Ovary (tissue), 9 donors: ENCODE data around the gene SMC5. TPM values are rescaled to one million over a fixed set of nuclear protein-coding genes. Genes with fewer than 3 reads are reported as not detected.

Source experiments
- DNase-seq, 5 donors: peaks; one replicate each; pipeline ENCODE4 v3.0.0-alpha.2; 2019 to 2020
- H3K27ac ChIP-seq, 2 donors: fragments of 200-600 bp; one replicate each; pipeline versions ENCODE4 v1.5.1 to v1.8.0; 2019 to 2022
- H3K27me3 ChIP-seq: fragments of 200-600 bp; one replicate; pipeline ENCODE4 v1.8.0; 2022
- H3K36me3 ChIP-seq: fragments of 200-600 bp; sonication (generic); one replicate; pipeline ENCODE4 v1.5.1; 2019
- H3K4me1 ChIP-seq: one replicate; pipeline ENCODE4 v1.8.1; 2013; ENCODE audit warnings: mild to moderate bottlenecking, moderate library complexity; ENCODE audit not compliant: insufficient read depth
- H3K4me3 ChIP-seq: fragments of 200-600 bp; sonication (generic); one replicate; pipeline ENCODE4 v1.5.1; 2017
- H3K9me3 ChIP-seq, 2 donors: fragments of 200-600 bp in 1 of 2; sonication (generic) in 1 of 2; one replicate each; pipeline versions ENCODE4 v1.5.1 to v1.8.1; 2013 to 2019; ENCODE audit warnings: mild to moderate bottlenecking in 1 of 2, moderate library complexity in 1 of 2
- EP300 ChIP-seq: sonication (generic); formaldehyde crosslinking; IDR thresholded peaks from one replicate; pipeline ENCODE4 v1.6.1; 2017; ENCODE audit warnings: antibody characterized with exemption
- POLR2A ChIP-seq: fragments of 450-650 bp; IDR thresholded peaks from one replicate; pipeline ENCODE4 v1.6.1; 2017; ENCODE audit warnings: antibody characterized with exemption, mild to moderate bottlenecking, moderate library complexity
- WGBS, 3 donors: extraction: QIAGEN DNeasy Blood & Tissue Kit in 1 of 3; methylation state at CpG; one replicate each; pipeline versions ENCODE4 v1.1.5 to v1.1.7; 2013 to 2017; 5-methylcytosine and 5-hydroxymethylcytosine counted together
- intact Hi-C, 4 donors: fragments of 100-400 bp; cut with DNase I; formaldehyde crosslinking; loops; one replicate each; pipeline versions ENCODE4 v1.11.0 to v1.15.1; 2022 to 2023
- polyA plus RNA-seq, 2 donors: library from polyadenylated mRNA; stranded (reverse); fragments of 200-250 nt in 1 of 2; fragments of 350-450 nt in 1 of 2; fragmentation: Illumina TruSeq in 1 of 2; extraction: RNeasy Lipid Tissue Mini Kit (QIAGEN cat#74804) in 1 of 2; gene quantifications; one replicate each; pipeline ENCODE4 v1.2.3, GENCODE V29; 2013 to 2014
- total RNA-seq, 7 donors: library from RNA; depleted of rRNA in 2 of 7; stranded (reverse); fragments of >200 nt in 2 of 7; fragmentation: NEBNext Ultra II Directional in 3 of 7; extraction: Animal tissue kit (Norgen Biotek cat#: 25700) in 3 of 7; gene quantifications; one replicate each; pipeline versions ENCODE4 v1.1.0 to v1.2.4, GENCODE V29; 2016 to 2023
- TF ChIP-seq, protein P1 (sequence below), 3 donors: fragments of 450-650 bp in 2 of 3; fragments of 200-600 bp in 1 of 3; IDR thresholded peaks; one replicate each; pipeline versions ENCODE4 v1.5.1 to v1.8.0; 2016 to 2022; ENCODE audit warnings: antibody characterized with exemption in 3 of 3, mild to moderate bottlenecking in 1 of 3
- donor health status: DM: no; HTN: no; CAD: no; lungs with moderate emphysema.
- donor health status: DM: no; HTN: no; CAD: no.
- donor health status: Bipolar disorder and iron deficiency.
- donor health status: DM: yes; HTN: yes; CAD: no.
- donor health status: DM: no; HTN: no; CAD: no.
- donor health status: DM: yes; HTN: yes; CAD: no.

SMC5 gene
- total and polyA plus RNA-seq, 9 donors: 19.5 to 55.8 (median 46.1) TPM

DNA sequence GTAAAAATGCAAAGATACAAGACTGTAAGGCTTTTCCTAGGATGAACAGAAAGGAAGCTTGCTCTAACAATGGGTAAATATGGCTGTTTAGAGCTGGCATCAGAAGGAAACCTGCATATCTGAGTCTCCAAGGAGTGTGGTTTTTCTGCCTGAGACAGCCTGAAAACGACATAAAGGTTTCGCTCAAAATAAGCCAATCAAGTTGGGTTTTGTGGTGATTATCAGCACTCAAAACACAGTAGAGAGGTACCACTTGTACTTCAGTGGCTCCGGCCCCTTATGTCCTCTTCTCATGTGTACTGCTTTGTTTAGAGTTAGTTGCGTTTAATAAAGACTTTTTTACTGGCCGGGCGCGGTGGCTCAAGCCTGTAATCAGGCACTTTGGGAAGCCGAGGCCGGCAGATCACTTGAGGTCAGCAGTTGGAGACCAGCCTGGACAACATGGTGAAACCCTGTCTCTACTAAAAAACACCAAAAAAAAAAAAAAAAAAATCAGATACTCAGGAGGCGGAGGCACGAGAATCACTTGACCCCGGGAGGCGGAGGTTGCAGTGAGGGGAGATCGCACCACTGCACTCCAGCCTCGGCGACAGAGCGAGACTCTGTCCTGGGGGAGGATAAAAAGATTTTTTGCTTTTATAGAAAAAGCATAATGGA lies 116.3 kb downstream of the SMC5 start:
- no peak overlapping the region for H3K4me3 ChIP-seq
- TF ChIP-seq, protein P1, sequence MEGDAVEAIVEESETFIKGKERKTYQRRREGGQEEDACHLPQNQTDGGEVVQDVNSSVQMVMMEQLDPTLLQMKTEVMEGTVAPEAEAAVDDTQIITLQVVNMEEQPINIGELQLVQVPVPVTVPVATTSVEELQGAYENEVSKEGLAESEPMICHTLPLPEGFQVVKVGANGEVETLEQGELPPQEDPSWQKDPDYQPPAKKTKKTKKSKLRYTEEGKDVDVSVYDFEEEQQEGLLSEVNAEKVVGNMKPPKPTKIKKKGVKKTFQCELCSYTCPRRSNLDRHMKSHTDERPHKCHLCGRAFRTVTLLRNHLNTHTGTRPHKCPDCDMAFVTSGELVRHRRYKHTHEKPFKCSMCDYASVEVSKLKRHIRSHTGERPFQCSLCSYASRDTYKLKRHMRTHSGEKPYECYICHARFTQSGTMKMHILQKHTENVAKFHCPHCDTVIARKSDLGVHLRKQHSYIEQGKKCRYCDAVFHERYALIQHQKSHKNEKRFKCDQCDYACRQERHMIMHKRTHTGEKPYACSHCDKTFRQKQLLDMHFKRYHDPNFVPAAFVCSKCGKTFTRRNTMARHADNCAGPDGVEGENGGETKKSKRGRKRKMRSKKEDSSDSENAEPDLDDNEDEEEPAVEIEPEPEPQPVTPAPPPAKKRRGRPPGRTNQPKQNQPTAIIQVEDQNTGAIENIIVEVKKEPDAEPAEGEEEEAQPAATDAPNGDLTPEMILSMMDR (IDR thresholded peaks at IDR 0.05): no peak
- no peak for TF ChIP-seq EP300
- no peak for TF ChIP-seq POLR2A
- intact Hi-C loops: no loop called here

DNA sequence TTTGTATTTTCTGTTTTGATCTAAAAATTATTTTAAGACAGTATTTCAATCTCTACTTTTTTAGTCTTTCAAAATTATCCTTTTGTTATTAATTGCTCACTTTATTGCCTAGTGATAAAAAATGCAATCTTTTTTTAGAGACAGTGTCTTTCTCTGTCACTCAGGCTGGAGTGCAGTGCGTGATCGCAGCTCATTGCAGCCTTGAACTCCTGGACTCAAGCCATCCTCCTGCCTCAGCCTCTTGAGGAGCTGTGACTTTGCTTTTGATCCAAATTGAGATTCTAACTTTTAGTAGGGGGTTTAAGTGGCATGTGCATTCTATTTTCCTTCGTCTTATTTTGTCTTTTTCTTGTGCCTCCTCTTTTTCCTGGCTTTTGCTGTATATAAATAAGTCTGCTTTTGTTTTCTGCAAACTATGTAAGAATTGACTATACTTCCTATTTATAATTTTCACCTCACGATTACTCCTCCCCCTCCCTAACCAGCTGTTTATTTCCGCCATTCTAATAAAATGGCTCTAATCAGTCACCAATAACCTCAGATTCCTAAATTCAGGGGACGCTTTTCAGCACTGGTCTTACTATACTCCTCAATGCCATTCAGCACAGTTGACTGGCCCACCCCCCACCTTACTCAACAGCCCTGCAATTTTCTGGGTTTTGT lies 123.4 kb downstream of the SMC5 start:
- WGBS, 3 donors: 73 to 79% (median 76%) methylated on average over 6 of the region's 6 CpGs
- Histone ChIP-seq H3K4me1 (no peaks in the 10 kb centered on the region), H3K27ac (no peak overlapping the region), H3K4me3 (no peak overlapping the region), H3K36me3 (no peaks in the 10 kb centered on the region), H3K9me3 (no peaks in the 10 kb centered on the region), H3K27me3 (no peaks in the 10 kb centered on the region)
- TF ChIP-seq, protein P1 (IDR thresholded peaks at IDR 0.05): no peak
- no peak for TF ChIP-seq POLR2A
- no peak for TF ChIP-seq EP300
- intact Hi-C loops: no loop called here
- no peak for DNase-seq

More for the DNA sequence above, 116.3 kb downstream of the SMC5 start:
- 78 to 84% (median 81%) methylated on average over 17 of the region's 17 CpGs for WGBS, 3 donors
- Histone ChIP-seq H3K27me3 (no peaks in the 10 kb centered on the region), H3K9me3 (no peaks in the 10 kb centered on the region), H3K36me3 (no peaks in the 10 kb centered on the region), H3K4me1 (peaks cover 1% of the 10 kb centered on the region), H3K27ac (no peak overlapping the region)
- no peak for DNase-seq

DNA sequence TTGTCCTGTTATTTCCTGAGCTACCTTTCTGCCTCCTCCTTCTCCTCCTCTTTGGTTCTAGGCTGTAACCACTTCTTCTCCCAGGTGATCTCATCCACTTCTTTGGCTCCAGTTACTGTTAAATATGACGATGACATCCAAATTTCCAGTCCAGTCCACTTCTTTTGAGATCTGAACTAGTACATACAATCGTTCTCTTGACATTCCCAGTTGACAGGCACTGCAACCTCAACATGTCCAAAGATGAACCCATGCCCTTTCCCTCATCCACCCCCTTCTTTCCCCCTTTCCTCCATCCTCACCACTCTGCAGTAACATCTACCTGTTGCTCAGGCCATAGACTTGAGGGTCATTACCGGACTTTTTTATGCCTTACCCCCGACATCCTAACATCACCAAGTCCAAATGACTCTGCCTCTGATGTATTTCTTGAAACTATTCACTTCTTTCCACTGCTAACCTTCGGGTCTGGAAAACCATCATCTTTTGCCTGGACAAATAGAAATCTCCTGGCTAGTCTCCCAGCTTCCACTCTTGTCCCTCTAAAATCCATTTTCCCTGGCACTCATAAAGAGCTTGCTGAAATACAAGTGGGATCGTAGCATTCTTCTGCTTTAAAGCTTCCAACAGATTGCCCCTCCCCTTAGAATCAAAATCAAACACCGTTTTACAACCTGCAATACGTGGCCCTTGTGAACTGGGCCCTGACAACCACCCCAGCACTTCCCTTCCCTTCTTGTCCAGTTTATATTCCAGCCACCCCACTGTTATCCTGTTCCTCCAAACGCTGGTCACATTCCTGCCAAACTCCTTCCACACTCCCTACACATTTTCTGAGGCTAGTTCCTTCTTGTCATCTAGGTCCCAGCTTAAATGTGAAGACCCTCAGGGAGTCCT lies 124.2 kb downstream of the SMC5 start:
- no peak for DNase-seq
- Histone ChIP-seq H3K4me3 (no peak overlapping the region), H3K9me3 (no peaks in the 10 kb centered on the region), H3K36me3 (no peaks in the 10 kb centered on the region), H3K27ac (no peak overlapping the region), H3K4me1 (no peaks in the 10 kb centered on the region), H3K27me3 (no peaks in the 10 kb centered on the region)
- TF ChIP-seq, protein P1 (IDR thresholded peaks at IDR 0.05): no peak
- TF ChIP-seq EP300 (no peak), POLR2A (no peak)
- intact Hi-C loops: no loop called here
- WGBS, 3 donors: 82 to 88% (median 87%) methylated on average over 9 of the region's 9 CpGs

DNA sequence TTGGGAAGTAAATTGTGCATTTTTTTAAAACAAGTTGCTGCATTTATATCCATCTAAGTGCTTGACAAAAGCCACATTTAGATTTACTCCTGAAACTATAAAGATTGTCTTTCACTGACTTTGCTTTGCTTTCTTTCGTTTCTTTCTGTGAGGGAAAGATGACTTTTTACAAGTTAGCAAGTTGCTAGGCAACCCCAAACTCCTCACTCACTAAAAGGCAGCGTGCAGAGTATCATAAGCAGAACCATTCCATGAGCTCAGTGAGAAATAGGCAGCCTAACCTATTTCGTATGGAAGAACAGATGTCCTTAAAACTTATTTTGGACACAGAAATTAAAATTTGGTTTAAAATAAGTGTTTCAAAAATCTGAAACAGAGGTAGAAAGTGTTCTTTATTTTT lies 126.6 kb downstream of the SMC5 start:
- 71 to 77% (median 71%) methylated on average over 3 of the region's 3 CpGs for WGBS, 3 donors
- Histone ChIP-seq H3K27me3 (no peaks in the 10 kb centered on the region), H3K4me1 (peaks cover 6% of the 10 kb centered on the region), H3K36me3 (no peaks in the 10 kb centered on the region), H3K4me3 (no peak overlapping the region), H3K27ac (no peak overlapping the region), H3K9me3 (no peaks in the 10 kb centered on the region)
- TF ChIP-seq EP300 (no peak), POLR2A (no peak)
- TF ChIP-seq, protein P1 (IDR thresholded peaks at IDR 0.05): no peak
- intact Hi-C loops: no loop called here
- no peak for DNase-seq
